Astrocyte of the spinal cord (primary cell): ENCODE measurements around the gene KLHL3.

Experiments
- DNase-seq: peaks from one replicate; pipeline ENCODE4 v3.0.0; 2011; ENCODE audit warnings: low read depth, low spot score
- H3K4me3 ChIP-seq: 2 replicates; pipeline ENCODE4 v1.5.1; 2011; ENCODE audit warnings: low read depth, mild to moderate bottlenecking, low read length, moderate library complexity
- CTCF ChIP-seq: IDR thresholded peaks from 2 replicates; pipeline ENCODE4 v1.5.1; 2012; ENCODE audit warnings: low read depth, mild to moderate bottlenecking, low read length, inconsistent platforms
- in situ Hi-C: cut with HindIII; loops from 2 replicates; pipeline ENCODE4 v1.10.0; 2017; ENCODE audit warnings: low sequenced_read_pairs

Gene KLHL3

GRCh38 chr5:137693951-137694721 lies 41.8 kb downstream of the KLHL3 start:
- no peak for TF ChIP-seq CTCF
- no peak overlapping the region for H3K4me3 ChIP-seq

GRCh38 chr5:137693307-137693950 lies 42.5 kb downstream of the KLHL3 start:
- no peak for TF ChIP-seq CTCF
- in situ Hi-C loops, result no loop called here
- no peak for DNase-seq
- no peak overlapping the region for H3K4me3 ChIP-seq

More at GRCh38 chr5:137693951-137694721, 41.8 kb downstream of the KLHL3 start:
- in situ Hi-C loops, result no loop called here
- DNase-seq, result no peak

- no peak for DNase-seq
- no peak overlapping the region for H3K4me3 ChIP-seq
- in situ Hi-C loops, result no loop called here
- no peak for TF ChIP-seq CTCF
Observed at GRCh38 chr5:137689306-137689705, 46.6 kb downstream of the KLHL3 start.

GRCh38 chr5:137688210-137688840 lies 47.6 kb downstream of the KLHL3 start:
- DNase-seq, result no peak
- no peak for TF ChIP-seq CTCF
- in situ Hi-C loops, result no loop called here
- H3K4me3 ChIP-seq, result no peak overlapping the region

- DNase-seq, result no peak
- H3K4me3 ChIP-seq, result no peak overlapping the region
- in situ Hi-C loops, result no loop called here
- TF ChIP-seq CTCF, result no peak
Observed at GRCh38 chr5:137684761-137685160, 51.1 kb downstream of the KLHL3 start.

GRCh38 chr5:137681191-137681590 lies 54.7 kb downstream of the KLHL3 start:
- no peak overlapping the region for H3K4me3 ChIP-seq
- DNase-seq, result no peak
- no peak for TF ChIP-seq CTCF
- in situ Hi-C loops, result no loop called here
